ENCODE results near the gene ENG. TPM values are rescaled to one million over a fixed set of nuclear protein-coding genes. Genes with fewer than 3 reads are reported as not detected.
A peak's percentile ranks its signal among the peaks of the same experiment; 100 is the strongest.

The ENG gene
- total RNA-seq, 1 donor from 2014 or later: 322 TPM

GRCh38 chr9:127779136-127779981 is 75.1 kb downstream of the ENG start:
- Histone ChIP-seq H3K36me3 (no peaks in the 10 kb centered on the region), H3K27me3 (no peaks in the 10 kb centered on the region), H3K4me3 (peak overlapping the region; percentile 43), H3K4me1 (peaks cover 31% of the 10 kb centered on the region), H3K9me3 (no peaks in the 10 kb centered on the region), H3K27ac (peak overlapping the region; percentile 78)
- intact Hi-C loops (cut with DNase I): no loop called here
- DNase-seq (no peak), ATAC-seq (peak; percentile 56)
- TF ChIP-seq CTCF (IDR thresholded peaks at IDR 0.05): no peak

GRCh38 chr9:127778280-127779135 is 76.0 kb downstream of the ENG start, which contains the start of gene SH2D3C:
Gene SH2D3C (minus strand): TSS chr9:127778666. CDS start chr9:127778627, 39 bp downstream.
- Histone ChIP-seq H3K36me3 (no peaks in the 10 kb centered on the region), H3K4me3 (peak within 1 kb of the TSS; percentile 43), H3K27ac (peak within 1 kb of the TSS; percentile 78), H3K4me1 (peaks cover 23% of the 10 kb centered on the region), H3K27me3 (no peaks in the 10 kb centered on the region), H3K9me3 (no peaks in the 10 kb centered on the region)
- TF ChIP-seq CTCF (IDR thresholded peaks at IDR 0.05): no peak
- peak; percentile 43 for ATAC-seq
- intact Hi-C loops (cut with DNase I): no loop called here
- DNase-seq: peak; percentile 73

GRCh38 chr9:127777368-127777980 is 77.0 kb downstream of the ENG start:
- intact Hi-C loops (cut with DNase I): no loop called here
- H3K9me3 ChIP-seq: no peaks in the 10 kb centered on the region
- no peak for DNase-seq
- ATAC-seq: no peak
- no peaks in the 10 kb centered on the region for H3K36me3 ChIP-seq
- H3K4me3 ChIP-seq: peak overlapping the region; percentile 43
- no peak for TF ChIP-seq CTCF (IDR thresholded peaks at IDR 0.05)
- peaks cover 14% of the 10 kb centered on the region for H3K4me1 ChIP-seq
- H3K27me3 ChIP-seq: no peaks in the 10 kb centered on the region
- peak overlapping the region; percentile 78 for H3K27ac ChIP-seq

- H3K4me3 ChIP-seq: peak overlapping the region; percentile 43
- no peaks in the 10 kb centered on the region for H3K9me3 ChIP-seq
- DNase-seq (no peak), ATAC-seq (no peak)
- no peaks in the 10 kb centered on the region for H3K27me3 ChIP-seq
- peak overlapping the region; percentile 30 for H3K27ac ChIP-seq
- no peaks in the 10 kb centered on the region for H3K36me3 ChIP-seq
- no peak for TF ChIP-seq CTCF (IDR thresholded peaks at IDR 0.05)
- peaks cover 15% of the 10 kb centered on the region for H3K4me1 ChIP-seq
- intact Hi-C loops (cut with DNase I): no loop called here
Observed at GRCh38 chr9:127776924-127777289, 77.6 kb downstream of the ENG start.

GRCh38 chr9:127776195-127776923 is 78.1 kb downstream of the ENG start:
- H3K27ac ChIP-seq: peak overlapping the region; percentile 30
- no peaks in the 10 kb centered on the region for H3K27me3 ChIP-seq
- peaks cover 19% of the 10 kb centered on the region for H3K4me1 ChIP-seq
- DNase-seq (peak; percentile 73), ATAC-seq (peak; percentile 62)
- TF ChIP-seq CTCF (IDR thresholded peaks at IDR 0.05): no peak
- peak overlapping the region; percentile 43 for H3K4me3 ChIP-seq
- intact Hi-C loops (cut with DNase I): no loop called here
- no peaks in the 10 kb centered on the region for H3K9me3 ChIP-seq
- no peaks in the 10 kb centered on the region for H3K36me3 ChIP-seq

Measured in upper lobe of right lung (tissue), 1 donor.